Measurements from ENCODE around the gene MAPKAPK2. TPM values are rescaled to one million over a fixed set of nuclear protein-coding genes. Genes with fewer than 3 reads are reported as not detected.

MAPKAPK2 gene
- polyA plus RNA-seq, 1 donor (not counting 4 experiments of a cell fraction or from before 2014, with no cell fraction given) = 41.5 TPM

- peaks cover 50% of the 10 kb centered on the region for H4K20me1 ChIP-seq (ENCODE audit: control insufficient read depth, extremely low read depth, insufficient read depth, low read length)
- DNase-seq (ENCODE audit: low read depth, low spot score) = no peak
- H3K9me3 ChIP-seq (ENCODE audit: control insufficient read depth, low read depth, low read length) = no peaks in the 10 kb centered on the region
- TF ChIP-seq EZH2 (IDR thresholded peaks at IDR 0.05; ENCODE audit: low read length) (no peak), CTCF (optimal IDR thresholded peaks at IDR 0.05 in 1 of 3, IDR thresholded peaks at IDR 0.05 in 1 of 3, conservative IDR thresholded peaks at IDR 0.05 in 1 of 3; ENCODE audit: extremely low read depth in 1 of 3, insufficient read depth in 2 of 3, low read length in 3 of 3) (no peak)
- dilution Hi-C loops (cut with MboI; ENCODE audit: extremely low pct_ligation_motif_present, low sequenced_read_pairs) = no loop called here
- no peak overlapping the region for H3K4me3 ChIP-seq (ENCODE audit: control insufficient read depth in 2 of 3, extremely low read depth in 1 of 3, insufficient read depth in 2 of 3, low read depth in 1 of 3, low read length in 3 of 3)
- peaks cover 8% of the 10 kb centered on the region for H3K4me1 ChIP-seq (ENCODE audit: control insufficient read depth, extremely low read depth, insufficient read depth, low read length)
- H3K9me1 ChIP-seq (ENCODE audit: control insufficient read depth, extremely low read depth, insufficient read depth, low read length) = peaks cover 11% of the 10 kb centered on the region
- H3K9ac ChIP-seq (ENCODE audit: control insufficient read depth, extremely low read depth, insufficient read depth, low read length) = no peak overlapping the region
- H3K4me2 ChIP-seq (ENCODE audit: control insufficient read depth, extremely low read depth, insufficient read depth, low read depth, low read length) = no peak overlapping the region
- FAIRE-seq = no peak
- H3K27me3 ChIP-seq (ENCODE audit: control insufficient read depth, extremely low read depth, insufficient read depth, low read length) = no peaks in the 10 kb centered on the region
- H2AFZ ChIP-seq (ENCODE audit: control insufficient read depth, low read length) = no peak overlapping the region
- peaks cover 99% of the 10 kb centered on the region for H3K79me2 ChIP-seq (ENCODE audit: control insufficient read depth, insufficient read depth, low read length)
- H3K27ac ChIP-seq (ENCODE audit: control insufficient read depth, insufficient read depth, low read length) = no peak overlapping the region
- peaks cover 11% of the 10 kb centered on the region in 2 experiments for H3K36me3 ChIP-seq (ENCODE audit: control insufficient read depth in 2 of 2, extremely low read depth in 1 of 2, insufficient read depth in 2 of 2, low read length in 2 of 2)
Observed at GRCh38 chr1:206693592-206693991, 8.9 kb downstream of the MAPKAPK2 start.

DNA sequence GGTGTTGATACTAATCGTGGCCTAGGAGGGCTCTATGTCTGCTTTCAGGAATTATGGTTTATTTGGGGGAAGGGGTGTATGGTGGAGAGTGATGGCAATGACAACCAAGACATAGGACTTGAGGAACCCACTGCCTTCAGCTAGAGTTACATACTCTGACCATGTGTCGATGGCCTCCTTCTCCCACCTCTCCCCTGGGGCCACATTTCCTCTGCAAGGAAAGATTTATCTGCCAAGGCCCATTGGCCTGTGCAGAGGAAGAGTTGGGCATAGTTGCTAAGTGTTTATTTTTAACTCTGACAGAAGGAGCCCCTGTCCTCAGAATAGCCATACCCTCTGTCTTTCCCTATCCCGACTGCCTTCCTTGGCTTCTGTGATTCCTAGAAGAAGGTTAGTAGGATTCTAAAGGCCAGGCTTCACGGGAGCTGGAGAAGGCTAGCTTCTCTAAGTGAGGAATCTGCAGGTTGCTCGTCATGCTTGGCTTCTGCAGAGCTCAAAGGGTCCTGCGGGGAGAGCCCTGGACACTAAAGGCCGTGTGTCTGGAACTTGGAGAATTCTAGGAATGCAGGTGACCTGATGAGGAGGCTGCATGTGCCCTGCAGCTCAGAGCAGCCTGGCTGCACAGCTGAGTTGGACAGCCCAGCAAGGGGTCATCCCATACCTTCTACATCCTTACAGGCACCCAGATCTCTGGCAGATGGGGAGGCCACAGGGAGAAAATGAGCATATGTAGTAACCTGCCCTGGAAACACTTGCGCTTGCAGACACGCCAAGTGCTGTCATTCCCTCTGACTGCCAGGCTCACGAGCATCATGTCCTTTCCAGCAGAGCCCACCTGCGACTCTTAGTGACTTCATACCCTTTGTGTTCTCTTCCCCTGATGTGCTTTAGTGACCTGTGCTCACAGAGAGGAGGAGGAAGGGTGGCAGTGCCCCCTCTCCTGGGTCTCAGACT lies 9.7 kb downstream of the MAPKAPK2 start:
- FAIRE-seq (no peak), DNase-seq (ENCODE audit: low read depth, low spot score) (no peak)
- dilution Hi-C loops (cut with MboI; ENCODE audit: extremely low pct_ligation_motif_present, low sequenced_read_pairs) = no loop called here
- Histone ChIP-seq H3K4me2 (ENCODE audit: control insufficient read depth, extremely low read depth, insufficient read depth, low read depth, low read length) (no peak overlapping the region), H3K4me3 (ENCODE audit: control insufficient read depth in 2 of 3, extremely low read depth in 1 of 3, insufficient read depth in 2 of 3, low read depth in 1 of 3, low read length in 3 of 3) (no peak overlapping the region), H3K9me3 (ENCODE audit: control insufficient read depth, low read depth, low read length) (no peaks in the 10 kb centered on the region), H4K20me1 (ENCODE audit: control insufficient read depth, extremely low read depth, insufficient read depth, low read length) (peaks cover 43% of the 10 kb centered on the region), H3K9ac (ENCODE audit: control insufficient read depth, extremely low read depth, insufficient read depth, low read length) (no peak overlapping the region), H2AFZ (ENCODE audit: control insufficient read depth, low read length) (no peak overlapping the region), H3K27ac (ENCODE audit: control insufficient read depth, insufficient read depth, low read length) (no peak overlapping the region), H3K9me1 (ENCODE audit: control insufficient read depth, extremely low read depth, insufficient read depth, low read length) (peaks cover 11% of the 10 kb centered on the region), H3K4me1 (ENCODE audit: control insufficient read depth, extremely low read depth, insufficient read depth, low read length) (peaks cover 4% of the 10 kb centered on the region), H3K36me3 (ENCODE audit: control insufficient read depth in 2 of 2, extremely low read depth in 1 of 2, insufficient read depth in 2 of 2, low read length in 2 of 2) (peaks cover 11% of the 10 kb centered on the region in 2 experiments), H3K79me2 (ENCODE audit: control insufficient read depth, insufficient read depth, low read length) (peaks cover 99% of the 10 kb centered on the region), H3K27me3 (ENCODE audit: control insufficient read depth, extremely low read depth, insufficient read depth, low read length) (no peaks in the 10 kb centered on the region)
- TF ChIP-seq CTCF (optimal IDR thresholded peaks at IDR 0.05 in 1 of 3, IDR thresholded peaks at IDR 0.05 in 1 of 3, conservative IDR thresholded peaks at IDR 0.05 in 1 of 3; ENCODE audit: extremely low read depth in 1 of 3, insufficient read depth in 2 of 3, low read length in 3 of 3) = no peak
